BJ (cell line): ENCODE results near the gene MRPL24. TPM values are rescaled to one million over a fixed set of nuclear protein-coding genes. Genes with fewer than 3 reads are reported as not detected.

ENCODE experiments used
- CTCF ChIA-PET: fragments of 350-600 bp; formaldehyde crosslinking; extraction: SDS; loops from one replicate; lab custom pipeline; 2021; ENCODE audit warnings: antibody characterized with exemption, inconsistent platforms; lab: Yijun Ruan, JAX
- POLR2A ChIA-PET: fragments of 300-600 bp; sonication (Branson Sonifier 250); formaldehyde crosslinking; extraction: SDS; loops from one replicate; lab custom pipeline; 2021; ENCODE audit warnings: antibody characterized with exemption; lab: Charles Lee
- DNase-seq: peaks from one replicate; pipeline ENCODE4 v3.0.0-alpha.2; 2011; ENCODE audit warnings: low read depth
- H3K27me3 ChIP-seq: 2 replicates; pipeline ENCODE4 v1.6.0; 2011; ENCODE audit warnings: low read length; ENCODE audit not compliant: control insufficient read depth, insufficient read depth
- H3K36me3 ChIP-seq: 2 replicates; pipeline ENCODE4 v1.5.1; 2011; ENCODE audit warnings: low read length; ENCODE audit not compliant: control insufficient read depth, insufficient read depth
- H3K4me3 ChIP-seq: 2 replicates; pipeline ENCODE4 v1.5.1; 2011; ENCODE audit warnings: low read depth, mild to moderate bottlenecking, control low read depth, low read length
- polyA plus RNA-seq: library from polyadenylated mRNA; depleted of rRNA; stranded (reverse); fragments of >200 nt; gene quantifications from 2 replicates; pipeline ENCODE4 v1.2.3, GENCODE V29; 2011
- TF ChIP-seq, protein P1 (sequence below): IDR thresholded peaks from 2 replicates; pipeline ENCODE4 v1.5.1; 2011; ENCODE audit warnings: low read depth, mild to moderate bottlenecking, control low read depth, inconsistent platforms, low read length, moderate library complexity; ENCODE audit not compliant: insufficient read depth

MRPL24 gene
- polyA plus RNA-seq, 1 experiment = 120 TPM

DNA sequence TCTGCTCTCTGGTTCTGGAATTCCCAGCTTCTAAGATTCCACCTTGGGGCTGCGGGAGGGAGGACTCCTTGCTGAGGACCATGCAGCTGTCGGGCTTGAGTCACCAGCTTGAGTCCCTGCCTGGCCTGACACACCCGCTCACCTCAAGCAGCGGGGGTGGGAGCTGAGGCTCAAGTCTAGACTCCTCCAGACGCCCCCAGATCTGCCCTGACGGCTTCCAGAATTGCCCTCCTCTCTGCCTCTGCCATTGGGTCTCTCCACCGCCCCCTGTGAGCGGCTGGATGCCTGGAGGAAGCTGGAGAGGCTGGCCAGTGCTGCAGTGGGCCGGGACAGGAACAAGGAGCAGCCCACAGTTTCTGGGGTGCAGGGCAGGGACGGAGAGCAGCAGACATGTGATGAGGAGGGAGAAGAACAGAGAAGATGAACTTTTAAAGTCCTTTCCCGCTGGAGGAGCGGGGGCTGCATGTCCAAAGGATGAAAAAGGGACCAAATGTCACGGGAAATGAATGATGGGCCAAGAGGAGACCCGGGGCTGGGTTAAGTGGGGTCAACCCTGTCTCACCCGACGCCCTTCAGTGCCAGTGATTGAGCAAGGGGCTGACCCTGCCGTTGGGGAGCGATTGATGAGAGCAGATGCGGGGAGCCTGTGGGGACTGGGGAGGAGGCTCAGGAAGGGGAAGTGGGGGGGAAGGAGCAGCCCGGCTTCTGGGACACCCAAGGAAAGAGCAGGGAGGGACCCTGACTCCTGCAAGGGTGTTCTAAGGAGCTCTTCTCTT is 49.0 kb downstream of the MRPL24 start:
- TF ChIP-seq, protein P1, sequence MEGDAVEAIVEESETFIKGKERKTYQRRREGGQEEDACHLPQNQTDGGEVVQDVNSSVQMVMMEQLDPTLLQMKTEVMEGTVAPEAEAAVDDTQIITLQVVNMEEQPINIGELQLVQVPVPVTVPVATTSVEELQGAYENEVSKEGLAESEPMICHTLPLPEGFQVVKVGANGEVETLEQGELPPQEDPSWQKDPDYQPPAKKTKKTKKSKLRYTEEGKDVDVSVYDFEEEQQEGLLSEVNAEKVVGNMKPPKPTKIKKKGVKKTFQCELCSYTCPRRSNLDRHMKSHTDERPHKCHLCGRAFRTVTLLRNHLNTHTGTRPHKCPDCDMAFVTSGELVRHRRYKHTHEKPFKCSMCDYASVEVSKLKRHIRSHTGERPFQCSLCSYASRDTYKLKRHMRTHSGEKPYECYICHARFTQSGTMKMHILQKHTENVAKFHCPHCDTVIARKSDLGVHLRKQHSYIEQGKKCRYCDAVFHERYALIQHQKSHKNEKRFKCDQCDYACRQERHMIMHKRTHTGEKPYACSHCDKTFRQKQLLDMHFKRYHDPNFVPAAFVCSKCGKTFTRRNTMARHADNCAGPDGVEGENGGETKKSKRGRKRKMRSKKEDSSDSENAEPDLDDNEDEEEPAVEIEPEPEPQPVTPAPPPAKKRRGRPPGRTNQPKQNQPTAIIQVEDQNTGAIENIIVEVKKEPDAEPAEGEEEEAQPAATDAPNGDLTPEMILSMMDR = peak; percentile 45
- DNase-seq = no peak
- ChIA-PET CTCF (interaction anchor here (0.6 to 31.9 kb wide), 9 partner anchors 14 to 445 kb away, joined by 3 to 1556 read pairs (median 73); partner anchors contain the start of genes CRABP2, INSRR, ISG20L2 and METTL25B), POLR2A (no interaction called here)
- Histone ChIP-seq H3K36me3 (no peaks in the 10 kb centered on the region), H3K27me3 (no peaks in the 10 kb centered on the region), H3K4me3 (no peak overlapping the region)

DNA sequence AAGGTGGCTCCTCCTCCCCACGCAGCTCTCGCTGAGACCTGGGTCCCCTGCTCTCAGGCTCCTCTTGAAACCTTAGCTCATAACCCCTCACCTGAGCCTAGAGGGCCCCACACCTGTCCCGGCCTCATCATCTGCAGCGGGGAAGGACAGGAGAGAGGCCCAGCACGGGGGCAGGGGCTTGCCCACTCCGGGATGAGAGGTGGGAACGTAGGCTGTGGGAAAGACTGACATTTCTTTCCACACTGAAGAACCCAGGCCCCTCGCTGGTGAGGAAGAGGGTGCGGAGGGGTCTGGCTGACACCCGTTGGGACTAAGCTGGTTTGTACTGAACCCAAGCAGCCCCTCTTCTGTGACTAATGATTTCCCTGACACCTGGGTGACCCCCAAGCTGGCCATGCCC is 49.7 kb downstream of the MRPL24 start:
- ChIA-PET CTCF (interaction anchor here (1.3 to 31.9 kb wide), 11 partner anchors 13 to 237 kb away, joined by 3 to 1556 read pairs (median 37); partner anchors contain the start of genes CRABP2, INSRR, ISG20L2 and METTL25B), POLR2A (no interaction called here)
- DNase-seq = no peak
- Histone ChIP-seq H3K27me3 (no peaks in the 10 kb centered on the region), H3K4me3 (no peak overlapping the region), H3K36me3 (no peaks in the 10 kb centered on the region)
- TF ChIP-seq, protein P1 = no peak

DNA sequence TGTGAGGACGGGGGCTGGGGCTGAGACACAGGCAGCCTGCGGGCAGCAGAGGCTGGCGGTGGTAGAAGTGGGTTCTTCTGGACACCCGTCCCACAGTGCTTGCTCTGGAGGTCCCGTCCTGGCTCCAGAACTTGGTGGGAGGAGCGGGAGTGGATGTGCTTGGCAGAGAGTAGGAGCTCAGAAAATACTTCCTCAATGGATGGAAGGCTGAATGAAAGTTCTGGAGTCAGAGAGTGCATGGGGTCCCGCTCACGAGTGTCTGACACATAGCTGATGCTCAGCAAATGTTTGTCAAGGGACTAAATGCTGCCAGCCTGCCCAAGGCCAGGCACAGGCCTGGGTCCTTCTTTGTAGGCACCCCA is 50.2 kb downstream of the MRPL24 start:
- H3K36me3 ChIP-seq = no peaks in the 10 kb centered on the region

DNA sequence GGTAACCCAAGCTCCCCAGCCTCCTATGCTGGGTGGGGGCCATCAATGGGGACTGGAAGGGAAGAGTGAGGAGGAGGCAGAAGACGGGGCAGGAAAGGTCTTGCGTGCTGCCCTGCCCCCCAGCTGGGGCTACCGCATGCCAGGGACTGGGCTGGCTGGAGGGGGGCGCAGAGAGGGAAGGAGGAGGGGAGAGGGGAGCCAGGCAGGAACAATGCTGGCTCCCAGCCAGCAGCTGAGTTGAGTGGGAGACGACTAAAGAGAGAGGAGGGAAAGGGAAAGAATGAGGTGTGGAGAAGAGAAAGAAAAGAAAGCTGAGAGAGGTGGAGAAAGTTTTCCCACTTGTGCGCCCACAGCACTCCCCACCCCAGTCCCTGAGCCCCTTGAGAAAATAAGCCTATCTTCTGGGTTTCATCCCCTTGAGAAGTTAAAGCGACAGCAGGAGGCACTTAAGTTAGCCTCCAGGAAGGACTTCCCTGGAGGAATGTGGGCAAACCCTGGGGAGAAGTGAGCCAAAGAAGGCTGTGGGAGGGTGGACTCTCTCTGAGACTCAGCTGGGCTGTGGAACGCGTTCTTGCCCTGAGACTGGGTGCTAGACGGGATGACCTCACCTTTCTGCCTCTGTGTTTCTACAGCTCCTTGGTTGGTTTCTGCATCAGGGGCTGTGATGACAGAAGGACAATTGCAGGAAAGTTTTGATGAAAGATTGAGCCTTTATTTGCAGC is 50.8 kb downstream of the MRPL24 start:
- POLR2A ChIA-PET = interaction anchor here (0.6 to 1.9 kb wide), 3 partner anchors 29 to 38 kb away, joined by 6 to 9 read pairs (median 8); partner anchors contain the start of genes ISG20L2 and METTL25B

More for the DNA sequence above, 50.2 kb downstream of the MRPL24 start:
- no peak for DNase-seq
- ChIA-PET POLR2A (interaction anchor here (1.9 kb wide), 1 partner anchor 38 kb away, joined by 6 read pairs; the partner anchor contains the start of genes ISG20L2 and METTL25B), CTCF (interaction anchor here (1.1 to 31.9 kb wide), 14 partner anchors 13 to 237 kb away, joined by 3 to 1556 read pairs (median 29); partner anchors contain the start of genes CRABP2, INSRR, ISG20L2 and METTL25B)
- TF ChIP-seq, protein P1 = no peak
- Histone ChIP-seq H3K4me3 (no peak overlapping the region), H3K27me3 (no peaks in the 10 kb centered on the region)

More for the DNA sequence above, 50.8 kb downstream of the MRPL24 start:
- no peak for DNase-seq
- CTCF ChIA-PET = interaction anchor here (0.5 to 31.9 kb wide), 36 partner anchors 12 to 243 kb away, joined by 3 to 1556 read pairs (median 7); partner anchors contain the start of genes CRABP2, HDGF, INSRR and ISG20L2
- H3K27me3 ChIP-seq = no peaks in the 10 kb centered on the region
- TF ChIP-seq, protein P1 = no peak
- H3K36me3 ChIP-seq = no peaks in the 10 kb centered on the region
- no peak overlapping the region for H3K4me3 ChIP-seq
